Kidney (tissue), 14 donors: ENCODE data around the gene NET1. TPM values are rescaled to one million over a fixed set of nuclear protein-coding genes. Genes with fewer than 3 reads are reported as not detected.

Source experiments
- DNase-seq, 5 donors: peaks; one replicate each; pipeline ENCODE4 v3.0.0-alpha.2; 2013 to 2020
- FAIRE-seq: peaks from 2 replicates; lab custom pipeline; 2012; peaks lifted over from hg19 to GRCh38; lab: Jason Lieb, UNC
- H3K27ac ChIP-seq, 2 donors: one replicate each; pipeline ENCODE4 v1.7.0; 2013; ENCODE audit warnings: low read depth in 2 of 2, low read length in 2 of 2, inconsistent platforms in 1 of 2
- H3K27me3 ChIP-seq: one replicate; pipeline ENCODE4 v1.7.1; 2013; ENCODE audit warnings: low read length, inconsistent platforms; ENCODE audit not compliant: control insufficient read depth, insufficient read depth
- H3K36me3 ChIP-seq, 3 donors: one replicate each; pipeline versions ENCODE4 v1.7.0 to v1.7.1; 2013; ENCODE audit warnings: low read length in 3 of 3, control low read depth in 1 of 3, inconsistent platforms in 1 of 3; ENCODE audit not compliant: insufficient read depth in 3 of 3, control insufficient read depth in 2 of 3
- H3K4me1 ChIP-seq, 3 donors: one replicate each; pipeline versions ENCODE4 v1.7.0 to v1.7.1; 2013; ENCODE audit warnings: low read length in 3 of 3, inconsistent platforms in 1 of 3, low read depth in 1 of 3; ENCODE audit not compliant: control insufficient read depth in 2 of 3, insufficient read depth in 2 of 3
- H3K4me3 ChIP-seq, 3 donors: one replicate each; pipeline versions ENCODE4 v1.7.0 to v1.8.1; 2013; ENCODE audit warnings: low read length in 3 of 3, control low read depth in 1 of 3, inconsistent platforms in 1 of 3
- H3K9ac ChIP-seq, 3 donors: one replicate each; pipeline versions ENCODE4 v1.7.0 to v1.7.1; 2013; ENCODE audit warnings: low read length in 3 of 3, control low read depth in 1 of 3, inconsistent platforms in 1 of 3
- H3K9me3 ChIP-seq, 3 donors: one replicate each; pipeline versions ENCODE4 v1.7.0 to v1.7.1; 2013; ENCODE audit warnings: low read length in 3 of 3, control low read depth in 1 of 3, inconsistent platforms in 1 of 3; ENCODE audit not compliant: control insufficient read depth in 2 of 3, insufficient read depth in 1 of 3
- CTCF ChIP-seq: IDR thresholded peaks from 3 replicates; pipeline ENCODE4 v1.5.1; 2012; ENCODE audit warnings: mild to moderate bottlenecking, moderate library complexity, borderline replicate concordance; ENCODE audit not compliant: insufficient read depth; ENCODE audit errors: extremely low read depth
- intact Hi-C: fragments of 100-400 bp; cut with DNase I; formaldehyde crosslinking; loops from one replicate; pipeline ENCODE4 v1.11.1; 2022
- polyA plus RNA-seq: library from polyadenylated mRNA; stranded (reverse); fragments of 350-450 nt; fragmentation: Illumina TruSeq; extraction: RNeasy Lipid Tissue Mini Kit (QIAGEN cat#74804); gene quantifications from one replicate; pipeline ENCODE4 v1.2.3, GENCODE V29; 2014; ENCODE audit warnings: low read depth, low replicate concordance; ENCODE audit not compliant: insufficient read depth
- total RNA-seq: library from RNA; stranded (reverse); fragmentation: NEBNext Ultra II Directional; extraction: Animal tissue kit (Norgen Biotek cat#: 25700); gene quantifications from one replicate; pipeline ENCODE4 v1.2.1, GENCODE V29; 2021
- donor health status: control.
- donor health status: control.
- donor health status: control.
- donor health status: control.
- donor health status: control.
- donor health status: DM: yes; HTN: yes; CAD: no.
- donor health status: Normal renal cell carcinoma (clear cell type).

NET1 gene
- total and polyA plus RNA-seq, 2 donors from 2014 or later = 35.9 to 86.5 TPM

GRCh38 chr10:5449227-5449626, 36.9 kb downstream of the NET1 start:
- Histone ChIP-seq H3K27me3 (no peaks in the 10 kb centered on the region), H3K4me3 (peak overlapping the region; percentile 89 to 99 (median 93)), H3K9me3 (no peaks in the 10 kb centered on the region), H3K9ac (peak overlapping the region; percentile 43 to 68 (median 58)), H3K27ac (peak overlapping the region; percentile 53 to 85), H3K4me1 (peaks cover 0 to 7% (median 0%) of the 10 kb centered on the region in 3 donors), H3K36me3 (peaks cover 4 to 21% (median 16%) of the 10 kb centered on the region in 3 donors)
- no peak for TF ChIP-seq CTCF
- no peak for FAIRE-seq
- DNase-seq = no peak
- intact Hi-C loops = loop anchor here (10.0 kb wide), 1 partner anchor 426 kb away; no protein-coding TSS in a partner anchor

- intact Hi-C loops = loop anchor here (10.0 kb wide), 1 partner anchor 425 kb away; no protein-coding TSS in a partner anchor
- peaks cover 7 to 27% (median 19%) of the 10 kb centered on the region in 3 donors for H3K36me3 ChIP-seq
- H3K9me3 ChIP-seq = no peaks in the 10 kb centered on the region
- TF ChIP-seq CTCF = peak; percentile 6
- peak overlapping the region; percentile 33 to 73 for H3K27ac ChIP-seq
- peak in 4 of 5 donors; percentile 52 to 80 (median 70) for DNase-seq
- no peak for FAIRE-seq
- H3K9ac ChIP-seq = peak overlapping the region; percentile 21 to 46 (median 43)
- peaks cover 0 to 7% (median 0%) of the 10 kb centered on the region in 3 donors for H3K4me1 ChIP-seq
- peak overlapping the region; percentile 37 to 99 (median 89) for H3K4me3 ChIP-seq
- H3K27me3 ChIP-seq = no peaks in the 10 kb centered on the region
Measured at GRCh38 chr10:5449823-5450222, 37.5 kb downstream of the NET1 start.

GRCh38 chr10:5450605-5451384, 38.4 kb downstream of the NET1 start:
- peak overlapping the region in 1 of 3 donors; percentile 7 for H3K4me3 ChIP-seq
- FAIRE-seq (no peak), DNase-seq (no peak)
- peaks cover 0 to 7% (median 0%) of the 10 kb centered on the region in 3 donors for H3K4me1 ChIP-seq
- H3K36me3 ChIP-seq = peaks cover 9 to 37% (median 26%) of the 10 kb centered on the region in 3 donors
- TF ChIP-seq CTCF = no peak
- intact Hi-C loops = no loop called here
- H3K9ac ChIP-seq = no peak overlapping the region
- no peaks in the 10 kb centered on the region for H3K9me3 ChIP-seq
- no peaks in the 10 kb centered on the region for H3K27me3 ChIP-seq
- no peak overlapping the region for H3K27ac ChIP-seq
